WTC11 (cell line): ENCODE data around the gene REN. TPM values are rescaled to one million over a fixed set of nuclear protein-coding genes. Genes with fewer than 3 reads are reported as not detected.

Experiments
- ATAC-seq: fragments of 200-7000 bp; cut with Tn5 transposase; 2 replicates; pipeline ENCODE4 v1.10.0; 2021; ENCODE audit warnings: mild to moderate bottlenecking, moderate library complexity
- CTCF ChIA-PET: fragments of 300-600 bp; sonication (Branson Sonifier 250); formaldehyde crosslinking; loops from one replicate; lab custom pipeline; 2021; ENCODE audit warnings: antibody characterized with exemption; lab: Charles Lee
- POLR2A ChIA-PET: fragments of 350-600 bp; sonication (Branson Sonifier 250); formaldehyde crosslinking; loops from one replicate; lab custom pipeline; 2021; ENCODE audit warnings: antibody characterized with exemption; lab: Charles Lee
- DNase-seq: peaks from one replicate; pipeline ENCODE4 v3.0.0; 2021; ENCODE audit warnings: low spot score
- H3K27ac Mint-ChIP-seq: 2 replicates; pipeline ENCODE4 v1.8.0; 2021; ENCODE audit warnings: mixed read lengths
- H3K27me3 Mint-ChIP-seq: 2 replicates; pipeline ENCODE4 v1.8.0; 2021; ENCODE audit warnings: low read depth, mild to moderate bottlenecking, moderate library complexity, mixed read lengths
- H3K36me3 Mint-ChIP-seq: 2 replicates; pipeline ENCODE4 v1.8.0; 2021; ENCODE audit warnings: mixed read lengths
- H3K4me1 Mint-ChIP-seq: 2 replicates; pipeline ENCODE4 v1.8.0; 2022; ENCODE audit warnings: mixed read lengths
- H3K4me3 Mint-ChIP-seq: 2 replicates; pipeline ENCODE4 v1.8.0; 2021; ENCODE audit warnings: mild to moderate bottlenecking, moderate library complexity, mixed read lengths
- H3K9me3 Mint-ChIP-seq: 2 replicates; pipeline ENCODE4 v1.8.0; 2021; ENCODE audit warnings: mixed read lengths
- CREB1 ChIP-seq: sonication (generic); formaldehyde crosslinking; IDR thresholded peaks from 2 replicates; pipeline ENCODE4 v1.8.0; 2023; ENCODE audit warnings: mild to moderate bottlenecking, missing genetic modification reagents
- EMX1 ChIP-seq: fragments of 250-450 bp; sonication (Bioruptor Pico); IDR thresholded peaks from 2 replicates; pipeline ENCODE4 v1.8.0; 2021; ENCODE audit warnings: mild to moderate bottlenecking
- ETV6 ChIP-seq: sonication (generic); formaldehyde crosslinking; IDR thresholded peaks from 2 replicates; pipeline ENCODE4 v1.8.1; 2022; ENCODE audit warnings: mild to moderate bottlenecking, missing genetic modification reagents
- GABPB1 ChIP-seq: sonication (generic); formaldehyde crosslinking; IDR thresholded peaks from 2 replicates; pipeline ENCODE4 v1.8.1; 2023; ENCODE audit warnings: mild to moderate bottlenecking, missing genetic modification reagents
- HMGXB4 ChIP-seq: sonication (generic); formaldehyde crosslinking; IDR thresholded peaks from 2 replicates; pipeline ENCODE4 v1.8.1; 2023; ENCODE audit warnings: mild to moderate bottlenecking, moderate library complexity, missing genetic modification reagents
- IRF2 ChIP-seq: sonication (generic); formaldehyde crosslinking; IDR thresholded peaks from 2 replicates; pipeline ENCODE4 v1.8.0; 2022; ENCODE audit warnings: low read depth, missing genetic modification reagents, borderline replicate concordance
- MYBL2 ChIP-seq: sonication (generic); formaldehyde crosslinking; IDR thresholded peaks from 2 replicates; pipeline ENCODE4 v1.8.1; 2023; ENCODE audit warnings: mild to moderate bottlenecking, moderate library complexity, missing genetic modification reagents
- NFE2L1 ChIP-seq: sonication (generic); formaldehyde crosslinking; IDR thresholded peaks from 2 replicates; pipeline ENCODE4 v1.8.1; 2023; ENCODE audit warnings: missing genetic modification reagents
- NR1H2 ChIP-seq: sonication (generic); formaldehyde crosslinking; IDR thresholded peaks from 2 replicates; pipeline ENCODE4 v1.9.0; 2021; ENCODE audit warnings: mild to moderate bottlenecking, moderate library complexity, missing genetic modification reagents
- OVOL2 ChIP-seq: fragments of 250-450 bp; sonication (Bioruptor Pico); IDR thresholded peaks from 2 replicates; pipeline ENCODE4 v1.9.0; 2021; ENCODE audit warnings: mild to moderate bottlenecking, borderline replicate concordance
- RELA ChIP-seq: sonication (generic); formaldehyde crosslinking; IDR thresholded peaks from 2 replicates; pipeline ENCODE4 v1.8.1; 2022; ENCODE audit warnings: missing genetic modification reagents, mild to moderate bottlenecking, borderline replicate concordance
- RORB ChIP-seq: fragments of 250-450 bp; sonication (Bioruptor Pico); IDR thresholded peaks from 2 replicates; pipeline ENCODE4 v1.9.0; 2021; ENCODE audit warnings: mild to moderate bottlenecking
- SMAD4 ChIP-seq: sonication (generic); formaldehyde crosslinking; IDR thresholded peaks from 2 replicates; pipeline ENCODE4 v1.8.0; 2022; ENCODE audit warnings: mild to moderate bottlenecking, missing genetic modification reagents
- TEAD1 ChIP-seq: sonication (generic); formaldehyde crosslinking; IDR thresholded peaks from 2 replicates; pipeline ENCODE4 v1.8.0; 2022; ENCODE audit warnings: mild to moderate bottlenecking, missing genetic modification reagents
- TP53 ChIP-seq: sonication (generic); formaldehyde crosslinking; IDR thresholded peaks from 2 replicates; pipeline ENCODE4 v1.8.1; 2023; ENCODE audit warnings: mild to moderate bottlenecking, missing genetic modification reagents
- ZNF317 ChIP-seq: sonication (generic); formaldehyde crosslinking; IDR thresholded peaks from 2 replicates; pipeline ENCODE4 v1.8.1; 2023; ENCODE audit warnings: low read depth, mild to moderate bottlenecking, moderate library complexity, missing genetic modification reagents, borderline replicate concordance
- ZNF396 ChIP-seq: fragments of 250-450 bp; sonication (Bioruptor Pico); IDR thresholded peaks from 2 replicates; pipeline ENCODE4 v1.8.0; 2021; ENCODE audit warnings: mild to moderate bottlenecking, moderate library complexity, borderline replicate concordance
- ZNF416 ChIP-seq: fragments of 250-450 bp; sonication (Bioruptor Pico); IDR thresholded peaks from 2 replicates; pipeline ENCODE4 v1.9.0; 2021; ENCODE audit warnings: mild to moderate bottlenecking, inconsistent platforms
- total RNA-seq: library from RNA; stranded (reverse); gene quantifications from 3 replicates; pipeline ENCODE4 v1.2.3, GENCODE V29; 2021
- TF ChIP-seq, protein P1 (sequence below): sonication (generic); formaldehyde crosslinking; IDR thresholded peaks from 2 replicates; pipeline ENCODE4 v1.8.1; 2022; ENCODE audit warnings: low read depth, mild to moderate bottlenecking, moderate library complexity, missing genetic modification reagents, borderline replicate concordance
- TF ChIP-seq, protein P2 (sequence below): sonication (generic); formaldehyde crosslinking; IDR thresholded peaks from 2 replicates; pipeline ENCODE4 v1.8.0; 2023; ENCODE audit warnings: missing genetic modification reagents, mild to moderate bottlenecking, borderline replicate concordance
- TF ChIP-seq, protein P3 (sequence below): fragments of 250-450 bp; sonication (Bioruptor Pico); IDR thresholded peaks from 2 replicates; pipeline ENCODE4 v1.9.0; 2021; ENCODE audit warnings: moderate library complexity, mild to moderate bottlenecking, inconsistent platforms, borderline replicate concordance
- TF ChIP-seq, protein P4 (sequence below): fragments of 200-600 bp; IDR thresholded peaks from 2 replicates; pipeline ENCODE4 v1.8.0; 2022; ENCODE audit warnings: antibody characterized with exemption

The REN gene
- total RNA-seq, 1 experiment from 2014 or later, result not detected

- TF ChIP-seq, protein P1, sequence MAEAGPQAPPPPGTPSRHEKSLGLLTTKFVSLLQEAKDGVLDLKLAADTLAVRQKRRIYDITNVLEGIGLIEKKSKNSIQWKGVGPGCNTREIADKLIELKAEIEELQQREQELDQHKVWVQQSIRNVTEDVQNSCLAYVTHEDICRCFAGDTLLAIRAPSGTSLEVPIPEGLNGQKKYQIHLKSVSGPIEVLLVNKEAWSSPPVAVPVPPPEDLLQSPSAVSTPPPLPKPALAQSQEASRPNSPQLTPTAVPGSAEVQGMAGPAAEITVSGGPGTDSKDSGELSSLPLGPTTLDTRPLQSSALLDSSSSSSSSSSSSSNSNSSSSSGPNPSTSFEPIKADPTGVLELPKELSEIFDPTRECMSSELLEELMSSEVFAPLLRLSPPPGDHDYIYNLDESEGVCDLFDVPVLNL (CRISPR knock-in tag), result no peak
- no peak for TF ChIP-seq RELA (CRISPR knock-in tag)
- TF ChIP-seq ZNF317, result no peak
- no peak for TF ChIP-seq ZNF396 (CRISPR knock-in tag)
These were observed 3.7 kb upstream of the REN start (continued) for GRCh38 chr1:204169858-204170257.

- CTCF ChIA-PET, result interaction anchor here (1.3 to 8.4 kb wide), 3 partner anchors 31 to 230 kb away, joined by 3 to 159 read pairs (median 22); no protein-coding TSS in a partner anchor
- H3K4me1 Mint-ChIP-seq, result no peaks in the 10 kb centered on the region
- H3K4me3 Mint-ChIP-seq, result no peak overlapping the region
- H3K36me3 Mint-ChIP-seq, result peaks cover 25% of the 10 kb centered on the region
- POLR2A ChIA-PET, result no interaction called here
- H3K27me3 Mint-ChIP-seq, result peaks cover 24% of the 10 kb centered on the region
- peaks cover 42% of the 10 kb centered on the region for H3K9me3 Mint-ChIP-seq
- ATAC-seq (no peak), DNase-seq (no peak)
- no peak overlapping the region for H3K27ac Mint-ChIP-seq
- no peak for TF ChIP-seq EMX1
- TF ChIP-seq CREB1, result no peak
- TF ChIP-seq, protein P2, sequence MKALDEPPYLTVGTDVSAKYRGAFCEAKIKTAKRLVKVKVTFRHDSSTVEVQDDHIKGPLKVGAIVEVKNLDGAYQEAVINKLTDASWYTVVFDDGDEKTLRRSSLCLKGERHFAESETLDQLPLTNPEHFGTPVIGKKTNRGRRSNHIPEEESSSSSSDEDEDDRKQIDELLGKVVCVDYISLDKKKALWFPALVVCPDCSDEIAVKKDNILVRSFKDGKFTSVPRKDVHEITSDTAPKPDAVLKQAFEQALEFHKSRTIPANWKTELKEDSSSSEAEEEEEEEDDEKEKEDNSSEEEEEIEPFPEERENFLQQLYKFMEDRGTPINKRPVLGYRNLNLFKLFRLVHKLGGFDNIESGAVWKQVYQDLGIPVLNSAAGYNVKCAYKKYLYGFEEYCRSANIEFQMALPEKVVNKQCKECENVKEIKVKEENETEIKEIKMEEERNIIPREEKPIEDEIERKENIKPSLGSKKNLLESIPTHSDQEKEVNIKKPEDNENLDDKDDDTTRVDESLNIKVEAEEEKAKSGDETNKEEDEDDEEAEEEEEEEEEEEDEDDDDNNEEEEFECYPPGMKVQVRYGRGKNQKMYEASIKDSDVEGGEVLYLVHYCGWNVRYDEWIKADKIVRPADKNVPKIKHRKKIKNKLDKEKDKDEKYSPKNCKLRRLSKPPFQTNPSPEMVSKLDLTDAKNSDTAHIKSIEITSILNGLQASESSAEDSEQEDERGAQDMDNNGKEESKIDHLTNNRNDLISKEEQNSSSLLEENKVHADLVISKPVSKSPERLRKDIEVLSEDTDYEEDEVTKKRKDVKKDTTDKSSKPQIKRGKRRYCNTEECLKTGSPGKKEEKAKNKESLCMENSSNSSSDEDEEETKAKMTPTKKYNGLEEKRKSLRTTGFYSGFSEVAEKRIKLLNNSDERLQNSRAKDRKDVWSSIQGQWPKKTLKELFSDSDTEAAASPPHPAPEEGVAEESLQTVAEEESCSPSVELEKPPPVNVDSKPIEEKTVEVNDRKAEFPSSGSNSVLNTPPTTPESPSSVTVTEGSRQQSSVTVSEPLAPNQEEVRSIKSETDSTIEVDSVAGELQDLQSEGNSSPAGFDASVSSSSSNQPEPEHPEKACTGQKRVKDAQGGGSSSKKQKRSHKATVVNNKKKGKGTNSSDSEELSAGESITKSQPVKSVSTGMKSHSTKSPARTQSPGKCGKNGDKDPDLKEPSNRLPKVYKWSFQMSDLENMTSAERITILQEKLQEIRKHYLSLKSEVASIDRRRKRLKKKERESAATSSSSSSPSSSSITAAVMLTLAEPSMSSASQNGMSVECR (CRISPR knock-in tag), result no peak
- no peak for TF ChIP-seq NR1H2
- TF ChIP-seq IRF2 (CRISPR knock-in tag), result no peak
- no peak for TF ChIP-seq ZNF416 (CRISPR knock-in tag)
- TF ChIP-seq MYBL2 (CRISPR knock-in tag), result no peak
- TF ChIP-seq OVOL2 (CRISPR knock-in tag), result no peak
- TF ChIP-seq TP53, result no peak
These were observed 1.6 kb upstream of the REN start for GRCh38 chr1:204167730-204168129.

DNA sequence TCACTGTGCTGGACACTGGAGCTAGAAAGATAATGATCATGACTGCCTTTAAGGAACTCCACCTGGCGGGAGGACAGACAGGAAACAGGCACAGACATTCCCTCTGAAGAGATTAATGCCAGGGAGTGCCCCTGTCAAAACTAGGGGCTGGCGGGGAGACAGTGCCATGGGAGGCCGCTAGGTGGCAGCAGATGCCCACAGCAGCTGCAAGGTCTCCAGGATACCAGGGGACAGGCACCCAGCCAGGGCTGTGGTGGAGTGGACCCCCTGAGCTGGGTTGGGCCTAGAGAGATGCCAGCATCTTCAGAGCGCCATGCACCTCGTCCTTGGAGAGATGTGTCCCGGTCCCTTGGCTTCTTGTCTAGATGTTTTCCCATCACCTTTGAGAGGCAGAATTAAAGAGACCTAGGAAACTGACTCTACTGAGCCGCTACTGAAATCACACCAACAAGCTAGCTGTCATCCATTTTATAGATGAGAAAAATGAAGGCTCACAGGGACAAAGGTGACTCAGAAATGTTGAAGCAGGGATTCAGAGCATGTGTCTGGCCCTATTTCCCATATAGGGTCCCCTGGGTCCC is 3.6 kb downstream of the REN start:
- H3K9me3 Mint-ChIP-seq, result peaks cover 5% of the 10 kb centered on the region
- POLR2A ChIA-PET, result interaction anchor here (0.6 to 1.1 kb wide), 4 partner anchors 11 to 236 kb away, joined by 3 read pairs; partner anchors contain the start of gene ETNK2
- H3K4me1 Mint-ChIP-seq, result peaks cover 2% of the 10 kb centered on the region; the same call in 1 of the 2 replicates
- no peak overlapping the region for H3K4me3 Mint-ChIP-seq
- CTCF ChIA-PET, result interaction anchor here (0.5 to 8.4 kb wide), 82 partner anchors 8 to 817 kb away, joined by 3 to 159 read pairs (median 4); partner anchors contain the start of genes ETNK2, GOLT1A, KISS1 and PLEKHA6
- no peaks in the 10 kb centered on the region for H3K36me3 Mint-ChIP-seq
- DNase-seq (peak; percentile 94), ATAC-seq (peak; percentile 98)
- H3K27me3 Mint-ChIP-seq, result peaks cover 9% of the 10 kb centered on the region
- no peak overlapping the region for H3K27ac Mint-ChIP-seq
- TF ChIP-seq RORB (CRISPR knock-in tag), result no peak
- TF ChIP-seq MYBL2 (CRISPR knock-in tag), result no peak
- no peak for TF ChIP-seq NFE2L1
- TF ChIP-seq, protein P3, sequence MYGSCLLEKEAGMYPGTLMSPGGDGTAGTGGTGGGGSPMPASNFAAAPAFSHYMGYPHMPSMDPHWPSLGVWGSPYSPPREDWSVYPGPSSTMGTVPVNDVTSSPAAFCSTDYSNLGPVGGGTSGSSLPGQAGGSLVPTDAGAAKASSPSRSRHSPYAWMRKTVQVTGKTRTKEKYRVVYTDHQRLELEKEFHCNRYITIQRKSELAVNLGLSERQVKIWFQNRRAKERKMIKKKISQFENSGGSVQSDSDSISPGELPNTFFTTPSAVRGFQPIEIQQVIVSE (CRISPR knock-in tag), result no peak
- no peak for TF ChIP-seq TP53
- TF ChIP-seq GABPB1 (CRISPR knock-in tag), result no peak
- TF ChIP-seq SMAD4 (CRISPR knock-in tag), result no peak
- TF ChIP-seq, protein P4, sequence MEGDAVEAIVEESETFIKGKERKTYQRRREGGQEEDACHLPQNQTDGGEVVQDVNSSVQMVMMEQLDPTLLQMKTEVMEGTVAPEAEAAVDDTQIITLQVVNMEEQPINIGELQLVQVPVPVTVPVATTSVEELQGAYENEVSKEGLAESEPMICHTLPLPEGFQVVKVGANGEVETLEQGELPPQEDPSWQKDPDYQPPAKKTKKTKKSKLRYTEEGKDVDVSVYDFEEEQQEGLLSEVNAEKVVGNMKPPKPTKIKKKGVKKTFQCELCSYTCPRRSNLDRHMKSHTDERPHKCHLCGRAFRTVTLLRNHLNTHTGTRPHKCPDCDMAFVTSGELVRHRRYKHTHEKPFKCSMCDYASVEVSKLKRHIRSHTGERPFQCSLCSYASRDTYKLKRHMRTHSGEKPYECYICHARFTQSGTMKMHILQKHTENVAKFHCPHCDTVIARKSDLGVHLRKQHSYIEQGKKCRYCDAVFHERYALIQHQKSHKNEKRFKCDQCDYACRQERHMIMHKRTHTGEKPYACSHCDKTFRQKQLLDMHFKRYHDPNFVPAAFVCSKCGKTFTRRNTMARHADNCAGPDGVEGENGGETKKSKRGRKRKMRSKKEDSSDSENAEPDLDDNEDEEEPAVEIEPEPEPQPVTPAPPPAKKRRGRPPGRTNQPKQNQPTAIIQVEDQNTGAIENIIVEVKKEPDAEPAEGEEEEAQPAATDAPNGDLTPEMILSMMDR, result peak; percentile 99
- peak; percentile 48; the same call in 1 of the 2 replicates for TF ChIP-seq ETV6 (CRISPR knock-in tag)
- no peak for TF ChIP-seq HMGXB4 (CRISPR knock-in tag)
- TF ChIP-seq, protein P1 (CRISPR knock-in tag), result no peak
- TF ChIP-seq TEAD1 (CRISPR knock-in tag), result peak; percentile 55; the same call in 1 of the 2 replicates
- no peak for TF ChIP-seq RELA (CRISPR knock-in tag)
